Breast epithelium (tissue), 4 donors: ENCODE results near the gene PCDHGA6. TPM values are rescaled to one million over a fixed set of nuclear protein-coding genes. Genes with fewer than 3 reads are reported as not detected.
"Not testable (repeated sequence)": the region's sequence is repeated elsewhere in the genome, so short reads cannot be mapped to it uniquely, and the experiment has no call there.

Experiments used
- DNase-seq, 2 donors: peaks; one replicate each; pipeline ENCODE4 v3.0.0-alpha.2; 2019; ENCODE audit warnings: low spot score in 2 of 2
- H3K27ac ChIP-seq, 2 donors: fragments of 200-600 bp; sonication (generic) in 1 of 2; one replicate each; pipeline ENCODE4 v1.5.1; 2016 to 2019; ENCODE audit warnings: mild to moderate bottlenecking in 1 of 2
- H3K27me3 ChIP-seq, 2 donors: fragments of 200-600 bp; sonication (generic) in 1 of 2; one replicate each; pipeline versions ENCODE4 v1.5.1 to v1.6.0; 2017 to 2019; ENCODE audit warnings: control low read depth in 1 of 2, mild to moderate bottlenecking in 1 of 2
- H3K36me3 ChIP-seq: fragments of 200-600 bp; one replicate; pipeline ENCODE4 v1.5.1; 2019
- H3K4me1 ChIP-seq, 2 donors: fragments of 200-600 bp; sonication (generic); one replicate each; pipeline ENCODE4 v1.5.1; 2016 to 2019; ENCODE audit warnings: control low read depth in 1 of 2
- H3K4me3 ChIP-seq, 3 donors: fragments of 200-600 bp; sonication (generic); 1 replicate in 2 of 3; 2 replicates in 1 of 3; pipeline ENCODE4 v1.5.1; 2016 to 2019; ENCODE audit warnings: mild to moderate bottlenecking in 3 of 3, moderate library complexity in 2 of 3
- H3K9me3 ChIP-seq, 2 donors: fragments of 200-600 bp; sonication (generic) in 1 of 2; one replicate each; pipeline ENCODE4 v1.5.1; 2016 to 2019; ENCODE audit warnings: control low read depth in 1 of 2
- POLR2A ChIP-seq: fragments of 450-650 bp; IDR thresholded peaks from one replicate; pipeline ENCODE4 v1.6.1; 2016; ENCODE audit warnings: antibody characterized with exemption, mild to moderate bottlenecking, moderate library complexity
- POLR2AphosphoS5 ChIP-seq, 3 donors: sonication (generic); formaldehyde crosslinking; IDR thresholded peaks; one replicate each; pipeline ENCODE4 v1.6.1; 2017; ENCODE audit warnings: antibody characterized with exemption in 3 of 3
- intact Hi-C: fragments of 100-400 bp; cut with DNase I; formaldehyde crosslinking; loops from one replicate; pipeline ENCODE4 v1.15.1; 2023; ENCODE audit warnings: low total_unique reads
- total RNA-seq, 3 donors: library from RNA; depleted of rRNA; stranded (reverse); fragments of >200 nt; gene quantifications; one replicate each; pipeline ENCODE4 v1.1.0, GENCODE V29; 2016
- TF ChIP-seq, protein P1 (sequence below), 3 donors: fragments of 450-650 bp; IDR thresholded peaks; one replicate each; pipeline ENCODE4 v1.5.1; 2016 to 2017; ENCODE audit warnings: antibody characterized with exemption in 3 of 3, mild to moderate bottlenecking in 3 of 3, moderate library complexity in 3 of 3

Gene PCDHGA6
- total RNA-seq, 3 donors from 2014 or later: 4.0 to 8.5 (median 8.3) TPM

DNA sequence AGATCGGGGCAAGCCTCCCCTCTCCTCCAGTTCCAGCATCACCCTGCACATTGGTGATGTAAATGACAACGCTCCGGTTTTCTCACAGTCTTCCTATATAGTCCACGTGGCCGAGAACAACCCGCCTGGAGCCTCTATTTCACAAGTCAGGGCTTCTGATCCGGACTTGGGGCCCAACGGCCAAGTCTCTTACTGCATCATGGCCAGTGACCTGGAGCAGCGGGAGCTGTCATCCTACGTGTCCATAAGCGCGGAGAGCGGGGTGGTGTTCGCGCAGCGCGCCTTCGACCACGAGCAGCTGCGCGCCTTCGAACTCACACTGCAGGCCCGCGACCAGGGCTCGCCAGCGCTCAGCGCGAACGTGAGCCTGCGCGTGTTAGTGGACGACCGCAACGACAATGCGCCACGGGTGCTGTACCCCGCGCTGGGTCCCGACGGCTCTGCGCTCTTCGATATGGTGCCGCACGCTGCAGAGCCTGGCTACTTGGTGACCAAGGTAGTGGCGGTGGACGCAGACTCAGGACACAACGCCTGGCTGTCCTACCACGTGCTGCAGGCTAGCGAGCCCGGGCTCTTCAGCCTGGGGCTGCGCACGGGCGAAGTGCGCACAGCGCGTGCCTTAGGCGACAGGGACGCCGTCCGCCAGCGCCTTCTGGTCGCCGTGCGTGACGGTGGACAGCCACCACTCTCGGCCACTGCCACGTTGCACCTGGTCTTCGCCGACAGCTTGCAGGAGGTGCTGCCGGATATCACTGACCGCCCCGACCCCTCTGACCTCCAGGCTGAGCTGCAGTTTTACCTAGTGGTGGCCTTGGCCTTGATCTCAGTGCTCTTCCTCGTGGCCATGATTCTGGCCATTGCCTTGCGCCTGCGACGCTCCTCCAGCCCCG lies 15.7 kb downstream of the PCDHGA6 start:
- Histone ChIP-seq H3K4me1 (no peaks in the 10 kb centered on the region), H3K27me3 (no peaks in the 10 kb centered on the region), H3K36me3 (no peaks in the 10 kb centered on the region), H3K27ac (no peak overlapping the region), H3K4me3 (peak overlapping the region in 1 of 3 donors; percentile 20), H3K9me3 (peaks cover 80 to 95% of the 10 kb centered on the region in 2 donors)
- intact Hi-C loops: no loop called here
- no peak for DNase-seq
- TF ChIP-seq POLR2AphosphoS5 (IDR thresholded peaks at IDR 0.05): no peak
- TF ChIP-seq, protein P1, sequence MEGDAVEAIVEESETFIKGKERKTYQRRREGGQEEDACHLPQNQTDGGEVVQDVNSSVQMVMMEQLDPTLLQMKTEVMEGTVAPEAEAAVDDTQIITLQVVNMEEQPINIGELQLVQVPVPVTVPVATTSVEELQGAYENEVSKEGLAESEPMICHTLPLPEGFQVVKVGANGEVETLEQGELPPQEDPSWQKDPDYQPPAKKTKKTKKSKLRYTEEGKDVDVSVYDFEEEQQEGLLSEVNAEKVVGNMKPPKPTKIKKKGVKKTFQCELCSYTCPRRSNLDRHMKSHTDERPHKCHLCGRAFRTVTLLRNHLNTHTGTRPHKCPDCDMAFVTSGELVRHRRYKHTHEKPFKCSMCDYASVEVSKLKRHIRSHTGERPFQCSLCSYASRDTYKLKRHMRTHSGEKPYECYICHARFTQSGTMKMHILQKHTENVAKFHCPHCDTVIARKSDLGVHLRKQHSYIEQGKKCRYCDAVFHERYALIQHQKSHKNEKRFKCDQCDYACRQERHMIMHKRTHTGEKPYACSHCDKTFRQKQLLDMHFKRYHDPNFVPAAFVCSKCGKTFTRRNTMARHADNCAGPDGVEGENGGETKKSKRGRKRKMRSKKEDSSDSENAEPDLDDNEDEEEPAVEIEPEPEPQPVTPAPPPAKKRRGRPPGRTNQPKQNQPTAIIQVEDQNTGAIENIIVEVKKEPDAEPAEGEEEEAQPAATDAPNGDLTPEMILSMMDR (IDR thresholded peaks at IDR 0.05): no peak
- no peak for TF ChIP-seq POLR2A

DNA sequence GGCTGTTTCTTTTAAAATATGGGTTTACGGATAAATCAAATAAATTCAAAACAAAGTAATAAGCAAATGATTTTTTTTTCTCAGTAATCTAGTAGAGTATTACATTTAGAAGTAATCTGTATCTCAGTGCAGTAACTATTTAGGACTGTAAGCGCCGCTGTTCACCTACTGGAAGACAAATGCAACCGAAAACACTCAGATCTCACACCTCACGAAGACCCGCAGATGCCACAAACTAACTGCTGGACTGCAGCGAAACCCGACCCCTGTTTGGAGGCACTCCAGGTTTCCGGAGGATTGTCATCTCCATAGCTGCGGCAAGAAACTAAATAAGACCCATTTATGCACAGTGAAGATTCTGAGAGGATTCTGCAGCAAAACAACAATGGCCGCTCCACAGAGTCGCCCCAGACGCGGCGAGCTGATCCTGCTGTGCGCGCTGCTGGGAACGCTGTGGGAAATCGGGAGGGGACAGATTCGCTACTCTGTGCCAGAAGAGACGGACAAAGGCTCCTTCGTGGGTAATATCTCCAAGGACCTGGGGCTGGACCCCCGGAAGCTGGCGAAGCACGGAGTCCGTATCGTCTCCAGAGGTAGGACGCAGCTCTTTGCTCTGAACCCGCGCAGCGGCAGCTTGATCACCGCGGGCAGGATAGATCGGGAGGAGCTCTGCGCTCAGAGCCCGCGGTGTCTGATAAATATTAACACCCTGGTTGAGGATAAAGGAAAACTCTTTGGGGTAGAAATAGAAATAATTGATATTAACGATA lies 18.9 kb downstream of the PCDHGA6 start, which contains the start of gene PCDHGA8:
Gene PCDHGA8 (plus strand): TSS at position 205 of the 770 bp plus-strand sequence. CDS start 181 bp downstream, at position 386.
- H3K4me1 ChIP-seq: no peaks in the 10 kb centered on the region
- no peak for TF ChIP-seq POLR2AphosphoS5 (IDR thresholded peaks at IDR 0.05)
- TF ChIP-seq, protein P1 (IDR thresholded peaks at IDR 0.05): no peak
- no peak for TF ChIP-seq POLR2A
- intact Hi-C loops: no loop called here
- no peaks in the 10 kb centered on the region for H3K27me3 ChIP-seq
- H3K4me3 ChIP-seq: no peak within 1 kb of the TSS
- no peak for DNase-seq
- H3K27ac ChIP-seq: no peak within 1 kb of the TSS
- H3K9me3 ChIP-seq: peaks cover 80 to 96% of the 10 kb centered on the region in 2 donors
- no peaks in the 10 kb centered on the region for H3K36me3 ChIP-seq

DNA sequence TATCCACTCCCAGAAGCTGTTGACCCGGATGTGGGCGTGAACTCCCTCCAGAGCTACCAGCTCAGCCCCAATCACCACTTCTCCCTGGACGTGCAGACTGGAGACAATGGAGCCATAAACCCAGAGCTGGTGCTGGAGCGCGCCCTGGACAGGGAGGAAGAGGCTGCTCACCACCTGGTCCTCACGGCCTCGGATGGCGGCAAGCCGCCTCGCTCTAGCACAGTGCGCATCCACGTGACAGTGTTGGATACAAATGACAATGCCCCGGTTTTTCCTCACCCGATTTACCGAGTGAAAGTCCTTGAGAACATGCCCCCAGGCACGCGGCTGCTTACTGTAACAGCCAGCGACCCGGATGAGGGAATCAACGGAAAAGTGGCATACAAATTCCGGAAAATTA lies 19.6 kb downstream of the PCDHGA6 start:
- DNase-seq: no peak
- Histone ChIP-seq H3K36me3 (no peaks in the 10 kb centered on the region), H3K4me1 (no peaks in the 10 kb centered on the region), H3K27ac (no peak overlapping the region), H3K4me3 (no peak overlapping the region), H3K9me3 (peaks cover 81 to 96% of the 10 kb centered on the region in 2 donors), H3K27me3 (no peaks in the 10 kb centered on the region)
- TF ChIP-seq, protein P1 (IDR thresholded peaks at IDR 0.05): no peak
- TF ChIP-seq POLR2AphosphoS5 (IDR thresholded peaks at IDR 0.05) (no peak), POLR2A (no peak)
- intact Hi-C loops: no loop called here

DNA sequence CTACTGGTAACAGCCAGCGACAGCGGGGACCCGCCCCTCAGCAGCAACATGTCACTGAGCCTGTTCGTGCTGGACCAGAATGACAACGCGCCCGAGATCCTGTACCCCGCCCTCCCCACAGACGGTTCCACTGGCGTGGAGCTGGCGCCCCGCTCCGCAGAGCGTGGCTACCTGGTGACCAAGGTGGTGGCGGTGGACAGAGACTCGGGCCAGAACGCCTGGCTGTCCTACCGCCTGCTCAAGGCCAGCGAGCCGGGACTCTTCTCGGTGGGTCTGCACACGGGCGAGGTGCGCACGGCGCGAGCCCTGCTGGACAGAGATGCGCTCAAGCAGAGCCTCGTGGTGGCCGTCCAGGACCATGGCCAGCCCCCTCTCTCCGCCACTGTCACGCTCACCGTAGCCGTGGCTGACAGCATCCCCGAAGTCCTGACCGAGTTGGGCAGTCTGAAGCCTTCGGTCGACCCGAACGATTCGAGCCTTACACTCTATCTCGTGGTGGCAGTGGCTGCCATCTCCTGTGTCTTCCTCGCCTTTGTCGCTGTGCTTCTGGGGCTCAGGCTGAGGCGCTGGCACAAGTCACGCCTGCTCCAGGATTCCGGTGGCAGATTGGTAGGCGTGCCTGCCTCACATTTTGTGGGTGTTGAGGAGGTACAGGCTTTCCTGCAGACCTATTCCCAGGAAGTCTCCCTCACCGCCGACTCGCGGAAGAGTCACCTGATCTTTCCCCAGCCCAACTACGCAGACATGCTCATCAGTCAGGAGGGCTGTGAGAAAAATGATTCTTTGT lies 20.9 kb downstream of the PCDHGA6 start:
- Histone ChIP-seq H3K9me3 (peaks cover 81 to 95% of the 10 kb centered on the region in 2 donors), H3K4me3 (peak overlapping the region in 1 of 3 donors; percentile 30)
- H3K4me1 ChIP-seq, H3K27ac ChIP-seq, intact Hi-C loops, H3K27me3 ChIP-seq, H3K36me3 ChIP-seq, DNase-seq: not testable (repeated sequence)
